NB4 (cell line): ENCODE results near the gene ABTB2.

Source experiments
- CTCF ChIP-seq: IDR thresholded peaks from one replicate; pipeline ENCODE4 v1.5.1; 2012; ENCODE audit warnings: low read depth, low read length
- MAX ChIP-seq: IDR thresholded peaks from 2 replicates; pipeline ENCODE4 v1.6.1; 2011; ENCODE audit warnings: low read depth, low read length
- MYC ChIP-seq: IDR thresholded peaks from 2 replicates; pipeline ENCODE4 v1.6.1; 2011; ENCODE audit warnings: low read depth, low read length
- POLR2A ChIP-seq: IDR thresholded peaks from 2 replicates; pipeline ENCODE4 v1.6.1; 2011; ENCODE audit warnings: mild to moderate bottlenecking; ENCODE audit not compliant: insufficient read length; ENCODE audit errors: extremely low read depth

- TF ChIP-seq POLR2A (no peak), MAX (no peak), CTCF (no peak), MYC (no peak)
Observed at GRCh38 chr11:34300026-34300925, 57.5 kb downstream of the ABTB2 start.
